HG02678 (cell line): ENCODE data around the gene FAM83E.
"Not testable (repeated sequence)": the region's sequence is repeated elsewhere in the genome, so short reads cannot be mapped to it uniquely, and the experiment has no call there.

Source experiments
- ATAC-seq: cut with Tn5 transposase; IDR thresholded peaks from one replicate; pipeline ENCODE4 v1.9.1; 2021; ENCODE audit warnings: mild to moderate bottlenecking, moderate library complexity; ENCODE audit not compliant: unreplicated experiment

The FAM83E gene

DNA sequence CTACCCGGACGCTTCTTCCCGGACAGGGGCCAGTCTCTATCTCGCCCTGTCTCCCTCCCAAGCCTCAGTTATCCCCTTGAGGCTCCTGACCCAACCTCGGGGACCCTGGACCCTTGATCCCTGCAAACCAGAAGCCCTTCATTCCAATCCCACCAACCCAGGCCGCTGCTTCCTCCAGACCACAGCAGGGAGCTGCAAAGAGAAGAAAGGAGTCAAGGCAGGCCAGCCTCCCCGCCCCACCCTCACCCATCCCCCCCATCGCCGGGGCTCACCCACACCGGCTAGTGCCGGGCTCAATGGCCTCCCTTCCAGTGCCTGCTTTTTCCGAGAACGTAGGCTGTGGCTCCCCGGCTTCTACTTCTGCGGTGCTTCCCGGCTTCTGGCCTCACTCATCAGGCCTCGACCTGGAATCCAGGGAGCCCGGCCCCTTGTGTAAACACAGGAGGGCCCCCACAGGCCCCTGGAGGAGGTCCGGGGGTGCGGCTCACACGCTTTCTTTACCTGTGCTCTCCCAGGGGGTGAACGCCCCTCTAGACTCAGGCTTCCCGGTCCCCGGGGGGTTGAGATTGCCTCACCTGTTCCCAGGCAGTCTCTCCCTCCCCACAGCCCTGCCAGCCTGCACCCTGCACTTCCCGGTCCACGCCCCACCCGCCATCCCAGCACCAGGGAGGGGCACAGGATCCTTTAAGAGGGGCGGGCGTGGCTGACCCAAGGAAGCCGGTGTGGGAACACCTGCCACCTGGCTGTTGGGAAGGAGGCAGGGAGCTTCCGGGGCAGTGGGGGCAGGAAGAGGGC is at the start of gene FAM83E:
Gene FAM83E, minus strand, starts transcription at position 641 of the 795 bp plus-strand sequence. CDS start 1,704 bp downstream, outside the sequence.
- no peak for ATAC-seq

- no peak for ATAC-seq
Observed at GRCh38 chr19:48664476-48664875, 49.6 kb upstream of the FAM83E start.

- ATAC-seq: no peak
Observed at GRCh38 chr19:48663667-48664066, 48.8 kb upstream of the FAM83E start.

- ATAC-seq: no peak
Observed at GRCh38 chr19:48661711-48662090, 46.8 kb upstream of the FAM83E start.

DNA sequence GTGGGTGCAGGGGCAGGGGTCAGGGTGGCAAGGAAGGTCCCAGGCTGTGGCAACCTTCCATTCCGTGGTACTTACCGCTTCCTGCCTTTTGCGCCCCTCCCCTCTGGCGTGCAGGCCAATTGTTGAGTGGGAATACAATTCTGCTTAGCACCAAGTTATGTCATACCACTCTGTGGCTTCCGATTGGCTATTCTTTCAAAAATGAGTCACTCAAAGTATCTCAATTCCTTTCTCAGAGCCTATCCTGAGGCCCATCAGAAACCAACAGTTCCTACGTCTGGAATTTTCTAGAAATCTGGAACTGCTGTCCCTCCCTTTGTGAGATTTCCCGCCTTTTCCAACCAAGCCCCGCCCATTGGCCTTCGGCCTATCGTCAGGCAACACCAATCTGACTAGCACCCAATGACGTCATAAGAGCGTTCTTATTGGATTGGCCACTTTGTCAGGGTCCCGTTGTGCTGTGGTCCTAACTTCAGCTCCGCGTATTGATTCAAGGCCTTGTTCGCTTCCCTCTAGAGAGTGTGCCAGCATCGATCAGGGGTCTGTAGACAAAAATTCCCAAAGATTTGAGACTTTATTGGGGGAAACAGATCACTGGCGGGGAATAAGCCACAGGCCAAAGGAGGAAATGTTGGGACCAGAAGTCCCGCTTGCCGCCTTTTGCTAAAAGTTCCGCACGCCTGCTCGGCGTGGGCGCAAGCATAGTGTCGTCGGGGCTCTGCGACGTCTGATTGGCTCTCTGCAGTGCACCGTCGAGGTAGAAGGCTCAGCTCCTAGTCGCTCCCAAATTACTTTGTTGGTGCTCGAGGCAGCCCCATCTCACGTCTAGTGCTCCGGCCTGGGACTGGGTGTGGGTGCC is 46.2 kb upstream of the FAM83E start:
- peak; percentile 93 for ATAC-seq

DNA sequence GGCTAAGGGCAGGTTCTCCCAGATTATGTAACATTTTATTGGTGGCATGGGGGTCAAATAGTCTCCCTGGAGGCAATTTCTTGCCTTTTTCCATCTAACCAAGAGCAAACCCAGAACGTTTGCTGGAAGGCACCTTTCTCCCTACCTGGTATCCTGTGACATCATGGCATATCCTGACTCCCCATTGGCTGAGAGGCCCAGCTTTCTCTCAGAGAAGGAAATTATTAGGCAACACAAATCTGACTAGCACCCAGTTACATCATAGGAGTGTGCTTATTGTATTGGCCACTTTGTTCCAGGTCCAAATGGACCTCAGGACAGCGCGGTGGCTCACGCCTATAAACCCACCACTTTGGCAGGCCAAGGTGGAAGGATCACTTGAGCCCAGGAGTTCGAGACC is 44.9 kb upstream of the FAM83E start:
- ATAC-seq: no peak

- no peak for ATAC-seq
Observed at GRCh38 chr19:48658483-48658882, 43.6 kb upstream of the FAM83E start.

GRCh38 chr19:48657828-48658227 is 43.0 kb upstream of the FAM83E start:
- ATAC-seq: not testable (repeated sequence)

DNA sequence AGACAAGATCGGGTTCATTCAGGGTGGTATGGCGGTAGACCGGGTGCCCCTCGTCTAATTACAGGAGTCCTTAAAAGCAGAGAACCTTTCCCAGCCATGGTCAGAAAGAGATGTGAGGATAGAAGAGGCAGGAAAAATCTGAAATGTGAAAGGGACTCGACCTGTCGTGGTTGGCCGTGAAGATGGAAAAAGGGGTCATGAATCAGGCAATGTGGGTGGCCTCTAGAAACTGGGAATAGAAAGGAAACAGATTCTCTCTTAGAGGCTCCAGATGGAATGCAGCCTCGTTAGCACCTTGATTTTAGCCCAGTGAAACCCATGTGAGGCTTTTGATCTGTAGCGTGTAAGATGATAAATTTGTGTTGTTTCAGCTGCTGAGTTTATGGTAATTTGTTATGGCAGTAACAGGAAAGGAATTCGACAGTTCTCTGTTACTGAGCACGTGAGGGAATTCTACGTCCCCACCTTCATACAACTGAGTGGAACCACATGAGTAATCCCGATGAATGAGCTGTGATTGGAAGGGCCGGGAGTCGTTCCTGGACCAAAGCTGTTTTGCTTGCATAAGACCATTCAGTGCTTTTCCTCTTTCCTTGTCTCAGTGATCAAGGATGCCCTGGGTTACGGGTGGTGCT is 42.1 kb upstream of the FAM83E start:
- no peak for ATAC-seq

GRCh38 chr19:48654299-48655059 is 39.6 kb upstream of the FAM83E start:
- ATAC-seq: no peak

- ATAC-seq: no peak
Observed at GRCh38 chr19:48651683-48652048, 36.8 kb upstream of the FAM83E start.

DNA sequence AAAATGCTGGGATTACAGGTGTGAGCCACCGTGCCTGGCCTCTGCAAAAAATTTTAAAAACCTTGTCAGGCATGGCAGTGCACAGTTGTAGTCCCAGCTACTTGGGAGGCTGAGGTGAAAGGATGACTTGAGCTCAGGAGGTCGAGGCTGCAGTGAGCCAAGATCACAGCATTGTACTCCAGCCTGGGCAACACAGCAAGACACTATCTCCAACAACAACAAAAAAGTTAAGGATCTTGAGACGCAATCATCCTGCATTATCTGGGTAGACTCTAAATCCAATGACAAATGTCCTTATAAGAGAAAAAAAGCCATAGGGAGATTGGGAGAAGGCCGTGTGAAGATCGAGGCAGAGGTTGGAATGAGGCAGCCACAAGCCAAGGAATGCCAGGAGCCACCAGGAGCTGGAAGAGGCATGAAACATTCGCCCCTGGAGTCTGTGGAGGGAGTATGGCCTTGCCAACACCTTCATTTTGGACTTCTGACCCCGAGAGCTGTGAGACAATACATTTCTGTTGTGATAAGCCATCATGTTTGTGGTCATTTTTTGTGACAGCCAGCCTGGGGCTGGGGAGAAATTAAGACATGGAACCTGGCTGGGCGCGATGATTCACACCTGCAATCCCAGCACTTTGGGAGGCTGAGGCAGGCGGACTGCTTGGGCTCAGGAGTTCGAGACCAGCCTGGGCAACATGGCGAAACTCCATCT is 36.3 kb upstream of the FAM83E start:
- no peak for ATAC-seq

- ATAC-seq: no peak
Observed at GRCh38 chr19:48648134-48648533, 33.3 kb upstream of the FAM83E start.

DNA sequence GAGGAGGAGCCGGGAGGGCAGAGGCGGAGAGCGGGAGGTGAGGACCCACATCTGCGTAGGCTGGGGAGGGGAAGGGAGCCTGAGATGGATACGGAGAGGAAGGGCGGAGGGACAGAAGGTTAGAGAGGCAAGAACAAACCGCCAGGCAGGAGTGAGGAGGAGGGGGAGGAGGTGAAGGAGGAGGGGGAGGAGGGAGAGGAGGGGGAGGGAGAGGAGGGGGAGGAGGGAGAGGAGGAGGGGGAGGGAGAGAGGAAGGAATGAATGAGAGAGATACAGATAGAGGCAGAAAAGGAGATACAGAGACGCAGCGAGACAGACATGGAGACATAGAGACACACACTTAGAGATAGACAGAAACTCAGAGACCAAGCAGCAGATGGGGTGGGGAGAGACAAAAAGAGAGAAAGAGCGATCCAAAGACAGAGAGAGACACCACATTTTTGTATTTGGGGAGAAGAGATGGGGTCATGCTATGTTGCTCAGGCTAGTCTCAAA is 31.9 kb upstream of the FAM83E start:
- ATAC-seq: no peak

DNA sequence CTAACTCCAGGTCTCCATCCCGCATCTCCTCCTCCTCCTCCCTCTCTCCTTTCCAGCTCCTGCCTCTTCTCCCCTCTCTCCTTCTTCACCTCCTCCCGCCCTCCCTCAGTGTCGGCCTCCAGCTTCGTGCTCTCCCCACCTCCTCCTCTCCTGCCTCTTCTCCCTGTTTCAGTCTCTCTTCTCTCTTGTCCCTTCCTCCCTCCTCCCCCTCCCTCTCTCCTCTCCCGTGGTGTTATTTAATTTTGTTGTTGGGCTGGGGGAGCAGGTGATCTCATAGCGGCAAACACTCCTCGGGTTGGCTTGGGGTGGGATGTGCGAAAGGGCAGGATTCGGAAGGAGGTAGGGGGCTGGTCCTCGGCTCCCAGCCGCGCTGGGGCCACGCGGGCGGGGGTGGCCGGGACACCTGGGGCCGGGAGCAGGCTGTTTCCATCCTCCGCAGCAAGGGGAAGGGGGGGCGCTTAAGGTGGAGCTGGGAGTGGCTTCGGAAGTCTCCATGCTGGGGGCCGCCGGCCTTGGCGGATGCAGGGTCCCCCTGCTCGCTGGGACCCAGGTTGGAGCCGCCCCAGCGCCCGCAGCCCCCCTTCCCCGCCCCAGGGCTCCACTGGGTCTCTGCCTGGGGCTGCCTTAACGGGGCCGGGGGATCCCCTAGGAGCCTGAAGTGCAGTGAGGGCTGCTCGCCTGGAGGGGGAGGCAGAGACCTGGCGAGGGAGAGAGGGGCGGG is 31.3 kb upstream of the FAM83E start, which contains the start of gene CA11:
Gene CA11, minus strand, starts transcription at position 187 of the 721 bp plus-strand sequence. CDS start 555 bp downstream, outside the sequence.
- peak; percentile 87 for ATAC-seq

GRCh38 chr19:48645620-48646000 is 30.7 kb upstream of the FAM83E start:
- ATAC-seq: no peak

DNA sequence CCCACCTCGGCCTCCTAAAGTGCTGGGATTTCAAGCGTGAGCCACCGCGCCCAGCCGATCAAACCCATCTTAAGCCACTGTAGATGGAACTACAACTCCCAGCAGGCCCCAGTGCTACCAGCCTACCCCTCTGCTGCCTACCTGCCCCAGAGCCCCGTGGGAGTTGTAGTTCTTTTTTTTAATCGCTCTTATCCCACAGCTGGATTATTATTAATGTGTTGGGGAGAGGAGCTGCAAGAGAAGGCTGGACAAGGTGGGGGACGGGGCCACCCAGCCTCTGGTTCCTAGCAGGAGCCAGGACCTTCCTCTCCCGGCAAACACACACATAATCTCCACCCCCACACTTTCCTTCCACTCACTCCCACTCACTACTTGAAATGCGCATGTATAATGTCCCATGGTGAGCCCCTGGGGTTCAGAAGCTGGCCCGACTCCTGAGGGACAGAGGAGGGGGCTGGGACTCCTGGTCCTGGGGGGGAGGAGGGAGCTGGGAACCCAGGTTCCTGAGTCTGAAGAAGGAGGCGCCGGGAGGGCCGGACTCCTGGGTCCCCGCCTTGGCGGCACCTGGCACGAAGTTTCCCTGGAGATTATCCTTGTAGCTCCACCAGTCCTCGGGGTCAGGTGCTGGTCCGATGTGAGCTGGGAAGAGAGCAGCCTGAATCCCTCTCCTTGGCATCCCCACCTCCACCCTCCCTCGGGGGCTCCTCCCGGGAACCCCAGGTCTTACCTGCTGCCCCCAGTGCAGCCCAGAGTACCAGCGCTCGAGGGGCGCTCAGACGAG is 30.2 kb upstream of the FAM83E start:
- no peak for ATAC-seq

DNA sequence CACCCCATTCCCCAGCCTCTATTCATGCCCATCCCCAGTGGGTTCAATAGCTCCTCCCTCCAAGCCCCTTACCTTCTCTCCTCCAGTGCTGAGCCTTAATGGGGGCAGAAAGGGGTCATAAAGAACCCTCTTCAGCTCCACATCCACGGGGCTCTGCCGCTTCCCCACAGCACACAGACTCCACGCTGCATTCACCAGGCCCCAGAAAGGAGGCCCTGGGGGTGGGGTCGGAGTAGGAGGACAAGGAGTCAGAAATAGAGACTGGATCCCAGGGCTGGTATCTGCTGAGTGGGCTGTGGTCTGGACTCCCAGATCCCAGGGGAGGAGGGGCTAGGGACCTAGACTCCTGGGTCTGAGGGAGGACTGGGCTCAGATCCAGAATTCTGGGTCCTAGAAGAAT is 29.5 kb upstream of the FAM83E start:
- no peak for ATAC-seq

DNA sequence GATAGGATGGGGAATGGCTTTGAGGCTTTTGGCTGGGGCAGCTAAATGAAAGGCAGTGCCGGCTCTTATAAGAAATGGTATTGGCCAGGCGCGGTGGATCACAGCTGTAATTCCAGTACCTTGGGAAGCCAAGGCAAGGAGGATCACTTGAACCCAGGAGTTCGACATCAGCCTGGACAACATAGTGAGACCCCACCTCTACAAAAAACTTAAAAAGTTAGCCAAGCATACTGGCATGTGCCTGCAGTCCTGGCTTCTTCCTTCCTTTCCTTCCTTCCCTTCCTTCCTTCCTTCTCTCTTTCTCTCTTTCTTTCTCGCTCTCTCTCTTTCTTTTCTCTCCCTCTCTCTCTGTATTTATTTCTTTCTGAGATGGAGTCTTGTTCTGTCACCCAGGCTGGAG is 28.0 kb upstream of the FAM83E start:
- no peak for ATAC-seq
